ENCODE measurements around the gene CFAP251. TPM values are rescaled to one million over a fixed set of nuclear protein-coding genes. Genes with fewer than 3 reads are reported as not detected.
A peak's percentile ranks its signal among the peaks of the same experiment; 100 is the strongest.
"Not testable (repeated sequence)": the region's sequence is repeated elsewhere in the genome, so short reads cannot be mapped to it uniquely, and the experiment has no call there.

Gene CFAP251
- polyA plus RNA-seq, 5 donors: 3.8 to 12.5 (median 9.6) TPM

DNA sequence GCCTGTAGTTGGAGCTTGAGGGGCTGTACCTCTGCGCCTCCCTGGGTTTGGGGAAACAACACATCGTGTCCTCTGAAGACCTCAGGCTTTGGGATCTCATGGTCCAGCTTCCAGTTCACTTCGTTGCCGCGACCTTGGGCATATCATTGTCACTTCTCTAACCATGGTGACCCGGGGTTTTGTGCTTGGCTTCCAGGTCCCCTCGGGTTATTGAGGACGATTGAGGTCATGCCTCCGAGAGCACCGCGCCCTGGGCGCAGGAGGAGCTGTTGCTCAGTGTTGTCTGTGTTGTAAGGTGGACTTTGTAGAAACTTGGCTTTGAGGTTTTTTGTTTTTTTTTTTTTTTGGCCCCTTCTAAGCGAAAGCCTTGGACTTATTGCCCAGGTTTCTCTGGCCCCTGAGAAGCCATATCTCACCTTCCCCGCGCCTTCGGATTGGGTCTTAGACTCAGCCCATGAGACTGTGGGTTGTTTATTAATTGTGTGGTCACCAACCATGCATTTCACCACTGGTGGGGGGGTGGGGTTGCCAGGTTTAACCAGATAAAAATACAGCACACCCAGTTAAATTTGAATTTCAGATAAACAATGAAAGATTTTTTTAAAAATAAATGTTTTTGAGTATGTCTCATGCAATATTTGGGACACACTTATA is 105.9 kb downstream of the CFAP251 start:
- DNase-seq: no peak

DNA sequence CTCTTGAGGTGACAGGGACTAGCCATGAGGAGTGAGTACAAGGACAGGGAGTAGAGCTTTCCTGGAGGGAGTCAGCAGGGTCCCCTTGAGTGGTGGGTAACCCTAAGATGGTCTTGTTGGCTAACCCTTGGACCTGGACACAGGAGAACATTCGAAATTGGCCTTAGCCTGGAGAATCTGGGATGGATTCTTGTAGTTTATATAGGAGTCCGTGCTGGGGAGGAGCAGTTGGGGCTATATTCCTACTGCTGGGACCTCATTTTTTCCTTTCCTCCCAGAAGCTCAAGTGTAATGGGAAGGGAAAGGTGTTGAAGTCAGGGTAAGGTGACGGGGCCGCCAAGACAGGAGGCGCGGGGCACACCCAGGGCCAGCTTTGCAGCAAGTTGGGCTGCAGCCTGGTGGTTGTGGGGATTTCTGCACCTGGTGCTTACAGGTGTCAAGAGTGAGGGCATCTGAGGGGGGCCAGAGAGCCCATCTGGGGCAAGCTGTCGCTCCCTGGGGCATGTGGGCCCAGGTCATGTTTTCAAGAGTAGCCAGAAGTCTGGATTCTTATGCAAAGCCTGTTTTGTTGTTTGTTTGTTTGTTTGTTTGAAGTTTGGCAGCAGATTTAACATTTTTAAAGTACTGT is 108.4 kb downstream of the CFAP251 start:
- DNase-seq: no peak

DNA sequence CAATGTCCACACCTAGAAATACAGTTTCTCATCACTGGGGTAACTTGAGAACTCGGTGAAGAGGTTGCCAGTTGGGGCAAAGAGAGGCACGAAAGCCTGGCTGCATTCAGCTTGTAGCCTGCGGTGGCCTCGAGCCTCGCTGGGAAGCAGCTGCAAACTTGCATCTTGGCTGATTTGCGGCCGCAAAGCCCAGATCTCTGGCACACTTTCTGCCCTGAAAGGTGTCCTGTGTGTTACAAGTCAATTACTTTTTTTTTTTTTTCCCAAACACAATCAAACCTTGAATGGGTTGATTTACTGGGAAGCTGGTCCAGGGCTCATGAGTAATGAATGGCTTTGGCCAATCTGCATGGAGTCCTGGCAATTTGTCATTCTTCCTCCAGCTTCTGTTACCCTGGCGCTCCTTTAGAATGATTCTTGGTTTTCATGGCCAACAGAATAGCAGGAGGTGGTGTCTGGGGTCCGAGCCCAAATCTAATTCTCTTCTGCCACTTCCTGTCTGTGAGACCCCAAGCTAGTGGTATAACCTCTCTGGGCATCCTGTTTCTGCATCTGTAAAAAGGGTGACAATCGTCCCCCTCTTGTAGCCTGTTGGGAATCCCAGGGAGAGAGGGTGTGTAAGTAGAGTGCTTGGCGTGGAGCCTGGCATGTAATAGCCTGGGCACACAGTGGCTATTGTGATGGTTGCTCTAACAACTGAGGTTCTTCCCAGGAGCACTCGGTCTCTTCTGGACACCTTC is 109.9 kb downstream of the CFAP251 start:
- no peak for DNase-seq

DNA sequence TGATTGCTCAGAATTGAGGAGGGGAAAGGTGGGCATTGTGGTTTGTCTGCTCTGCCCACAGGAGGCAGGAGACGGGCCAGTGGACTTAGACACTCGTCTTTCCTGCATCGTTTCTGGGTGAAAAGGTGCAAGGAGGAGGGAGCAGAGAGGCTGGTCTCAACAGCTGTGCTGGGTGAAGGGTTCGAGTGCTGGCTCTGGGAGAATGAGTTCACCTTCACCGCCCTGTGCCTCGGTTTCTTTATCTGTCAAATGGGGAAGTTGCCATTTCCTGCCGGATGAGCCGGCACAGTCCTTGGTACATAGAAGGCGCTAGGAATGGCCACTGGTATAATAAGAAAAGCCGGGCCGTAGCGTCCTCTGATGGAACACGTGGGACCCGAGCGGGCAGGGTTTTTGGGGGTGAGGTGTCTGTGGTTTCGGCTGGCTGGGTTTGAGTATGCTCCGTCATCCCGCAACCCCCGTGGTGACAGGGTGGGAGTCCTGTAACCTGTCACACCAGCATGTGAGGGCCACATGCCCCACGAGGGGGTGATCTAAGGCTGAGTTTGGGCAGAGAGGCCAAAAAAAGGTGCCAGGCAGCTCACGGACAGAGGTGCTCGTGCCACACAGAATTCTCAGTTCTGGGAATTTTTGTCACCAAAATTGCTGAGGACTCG is 110.6 kb downstream of the CFAP251 start:
- no peak for DNase-seq

DNA sequence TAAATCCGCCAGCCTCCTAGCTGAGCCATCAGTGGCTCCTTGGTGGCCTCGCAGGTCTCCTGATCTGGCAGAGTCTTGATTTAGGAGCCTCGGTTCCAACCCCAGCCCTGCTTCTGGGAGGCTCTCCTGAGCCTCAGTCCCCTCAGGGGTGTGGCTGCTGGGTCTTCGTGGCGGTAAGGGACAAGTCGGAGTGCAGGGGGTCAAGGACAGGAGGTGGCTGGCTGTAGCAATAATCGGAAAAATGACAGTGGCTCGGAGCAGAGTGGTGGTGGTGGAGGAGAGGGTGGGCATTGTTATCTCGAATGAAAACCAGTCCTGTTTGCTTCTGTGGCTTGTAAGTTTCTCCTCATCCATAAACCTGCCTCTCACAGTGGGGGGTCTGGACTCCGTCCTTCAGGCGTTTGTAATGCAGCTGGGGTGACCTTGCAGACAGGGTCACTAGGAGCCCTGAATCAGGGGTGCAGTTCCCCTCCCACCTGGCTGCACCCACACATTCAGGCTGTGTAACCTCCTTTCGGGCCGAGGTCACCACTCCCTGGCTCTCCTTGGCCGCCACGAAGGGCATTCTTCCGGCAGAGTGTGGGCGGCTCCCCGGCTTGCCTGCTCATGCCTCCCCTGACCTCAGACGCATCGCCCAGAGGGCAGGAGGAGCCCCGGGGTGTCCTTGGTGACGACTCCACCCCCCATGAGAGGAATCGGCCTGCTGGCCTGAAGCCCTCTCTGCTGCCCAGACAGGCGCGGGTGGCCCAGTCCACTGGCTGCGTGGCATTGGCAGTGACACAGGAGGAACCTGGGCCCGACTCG is 111.4 kb downstream of the CFAP251 start:
- DNase-seq: no peak

DNA sequence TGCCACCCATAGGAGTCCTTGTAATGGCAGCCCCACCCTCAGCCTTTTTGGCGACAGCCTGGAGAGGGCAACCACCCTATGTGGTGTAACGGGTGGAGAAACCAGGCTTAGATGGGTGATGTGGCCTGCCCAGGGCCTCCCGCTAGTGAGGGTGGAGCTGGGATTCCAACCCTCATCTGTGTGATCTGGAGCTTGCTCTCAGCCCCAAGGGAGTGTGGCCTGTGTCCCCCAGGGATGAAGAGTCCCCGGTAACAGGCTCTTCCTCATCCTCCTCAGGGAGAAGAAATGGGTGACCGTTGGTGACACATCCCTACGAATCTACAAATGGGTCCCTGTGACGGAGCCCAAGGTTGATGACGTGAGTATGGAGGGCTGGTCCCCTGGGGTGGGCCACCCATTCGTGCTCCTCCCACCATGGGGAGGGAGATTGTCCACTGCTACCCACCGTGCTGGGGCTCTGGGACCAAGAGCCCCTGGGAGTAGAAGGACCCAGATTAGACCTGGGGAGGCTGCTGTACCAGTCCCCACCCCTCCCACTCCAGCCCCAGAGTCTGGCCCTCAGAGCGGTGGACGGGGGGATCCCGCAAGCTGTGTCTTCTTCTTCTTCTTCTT is 112.1 kb downstream of the CFAP251 start:
- DNase-seq: no peak

DNA sequence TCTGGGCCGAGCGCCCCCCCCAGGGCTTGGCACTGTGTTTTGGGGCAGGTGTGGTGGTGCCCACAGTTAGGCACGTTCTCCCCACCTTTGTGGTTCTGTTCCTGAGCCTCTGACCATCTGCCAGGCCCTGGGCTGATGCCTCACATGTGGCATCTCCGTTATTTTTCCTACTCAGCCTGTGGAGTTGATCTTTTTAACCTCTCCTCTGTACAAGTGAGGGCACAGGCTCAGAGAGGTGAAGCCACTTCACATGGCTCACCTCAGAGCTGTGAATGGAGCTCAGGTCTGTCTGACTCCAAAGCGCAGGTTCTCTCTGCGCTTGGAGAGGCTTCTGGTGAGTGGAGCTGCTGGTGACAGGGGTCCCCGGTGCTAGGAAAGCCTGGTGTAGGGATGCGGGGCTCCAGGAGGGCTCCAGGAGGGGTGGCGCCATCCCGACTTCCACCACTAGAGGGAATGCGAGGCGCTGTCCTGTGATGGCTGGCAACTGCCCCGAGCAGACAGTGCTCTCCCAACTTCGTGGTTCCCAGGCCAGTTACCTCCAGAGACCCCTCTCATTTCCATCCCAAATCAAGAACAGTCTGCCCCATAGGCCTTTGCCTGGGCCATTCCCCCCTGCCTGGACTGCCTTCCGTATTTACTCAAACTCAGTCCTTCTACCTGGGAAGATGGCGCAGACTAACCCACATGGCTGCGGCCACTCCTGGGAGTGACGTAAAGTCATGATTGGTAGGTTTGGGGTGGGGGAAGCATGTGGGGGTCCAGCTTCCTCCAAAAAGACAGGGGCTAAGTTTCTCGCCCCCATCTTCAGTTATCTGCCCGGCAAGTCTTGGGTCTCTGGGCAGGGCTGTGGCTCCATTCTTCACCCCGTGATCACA is 113.2 kb downstream of the CFAP251 start:
- no peak for DNase-seq

DNA sequence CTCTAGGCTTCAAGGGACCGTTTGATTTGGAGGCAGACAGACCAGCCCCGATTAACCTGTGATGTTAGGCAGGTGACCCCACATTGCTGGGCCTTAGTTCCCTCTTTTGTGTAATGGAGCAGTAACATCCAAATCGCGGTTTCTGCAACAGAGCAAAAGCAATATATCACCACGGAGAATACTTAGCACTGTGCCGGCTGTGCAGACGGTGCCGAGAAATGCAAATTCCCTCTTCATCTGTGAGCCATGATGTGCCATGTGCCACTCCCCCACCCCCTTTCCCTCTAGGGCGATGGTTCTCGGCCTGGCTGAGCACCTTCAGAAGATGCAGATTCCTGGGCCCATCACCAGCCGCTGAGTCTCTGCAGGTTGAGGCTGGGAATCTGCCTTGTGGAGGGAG is 114.2 kb downstream of the CFAP251 start:
- no peak for DNase-seq

DNA sequence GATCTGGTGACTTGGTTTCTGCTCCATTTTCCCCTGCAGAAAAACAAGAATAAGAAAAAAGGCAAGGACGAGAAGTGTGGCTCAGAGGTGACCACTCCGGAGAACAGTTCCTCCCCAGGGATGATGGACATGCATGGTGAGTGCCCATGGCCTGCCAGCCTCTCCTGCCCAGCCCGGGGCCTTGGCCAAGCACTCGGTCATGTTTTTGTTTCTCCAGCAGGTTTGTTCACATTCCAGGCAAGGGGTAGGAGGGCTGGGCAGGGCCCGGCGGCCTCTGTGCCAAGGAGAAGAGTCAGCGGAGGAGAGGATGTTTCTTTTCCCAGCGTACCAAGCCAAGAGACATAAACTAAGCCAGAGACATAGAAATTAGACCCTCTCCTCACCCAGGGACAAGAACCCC is 116.9 kb downstream of the CFAP251 start:
- peak; percentile 20 to 34 for DNase-seq

DNA sequence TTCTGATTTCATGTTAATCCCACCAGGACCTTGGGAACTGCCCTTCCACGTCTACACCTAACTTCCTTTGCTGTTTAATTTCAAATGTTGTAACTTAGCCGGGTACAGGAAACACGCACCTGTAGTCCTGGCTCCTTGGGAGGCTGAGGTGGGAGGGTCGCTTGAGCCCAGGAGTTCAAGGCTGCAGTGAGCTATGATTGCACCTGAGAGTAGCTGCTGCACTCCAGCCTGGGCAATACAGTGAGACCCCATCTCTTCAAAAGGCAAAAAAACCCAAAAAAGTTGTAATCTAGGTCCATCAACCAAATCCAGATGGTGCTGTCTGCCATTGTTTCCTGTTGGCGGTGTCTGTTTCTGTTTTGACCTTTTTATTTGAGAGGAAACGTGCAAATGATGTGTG is 117.8 kb downstream of the CFAP251 start:
- DNase-seq: no peak

DNA sequence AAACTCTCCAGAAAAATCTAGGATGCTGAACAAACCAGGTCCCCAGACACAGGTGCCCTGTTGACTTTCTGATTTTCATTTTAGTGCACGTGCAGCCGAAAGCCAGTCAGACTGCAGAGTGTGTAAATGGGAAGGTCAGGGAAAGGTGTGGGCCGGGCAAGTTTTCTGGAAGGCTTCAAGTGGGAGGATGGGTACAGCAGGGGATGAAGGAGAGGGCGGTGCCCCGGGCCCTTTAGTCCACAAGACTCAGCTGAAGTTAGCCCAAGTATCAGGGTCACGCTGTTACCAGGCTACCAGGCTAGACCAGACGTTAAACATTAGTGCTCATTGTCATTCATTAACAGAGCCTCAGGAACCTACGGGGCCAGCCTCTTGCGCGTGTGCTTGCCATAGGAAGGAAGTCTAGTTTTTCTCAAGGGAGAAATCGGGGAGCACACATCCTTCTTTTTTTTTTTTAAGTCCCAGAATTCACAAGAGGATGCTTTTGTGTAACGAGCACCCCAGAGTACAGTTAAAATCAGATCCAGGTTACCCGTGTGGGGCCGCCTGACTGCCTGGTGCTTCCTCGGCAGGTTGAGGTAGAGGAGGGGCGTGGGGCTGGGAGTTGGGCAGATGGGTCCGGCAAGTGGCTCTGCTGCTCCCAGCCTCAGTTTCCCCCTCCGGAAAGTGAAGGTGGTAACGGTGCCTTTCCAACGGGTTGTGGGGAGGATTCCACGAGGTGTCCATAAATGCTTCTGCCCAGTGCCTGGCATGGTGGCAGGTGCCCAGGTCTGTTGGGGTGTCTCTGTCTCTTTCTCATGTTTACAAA is 122.4 kb downstream of the CFAP251 start:
- peak in 1 of 2 donors; percentile 17 for DNase-seq

DNA sequence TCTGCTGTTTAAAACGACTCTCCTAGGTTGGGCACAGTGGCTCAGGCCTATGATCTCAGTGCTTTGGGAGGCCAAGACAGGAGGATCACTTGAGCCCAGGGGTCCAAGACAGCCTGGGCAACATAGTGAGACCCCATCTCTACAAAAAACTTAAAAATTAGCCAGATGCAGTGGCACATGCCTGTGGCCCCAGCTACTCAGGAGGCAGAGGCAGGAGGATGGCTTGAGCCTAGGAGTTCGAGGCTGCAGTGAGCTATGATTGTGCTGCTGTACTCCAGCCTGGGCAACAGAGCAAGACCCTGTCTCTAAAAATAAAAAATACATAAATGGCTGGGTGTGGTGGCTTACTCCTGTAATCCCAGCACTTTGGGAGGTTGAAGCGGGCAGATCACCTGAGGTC is 123.1 kb downstream of the CFAP251 start:
- DNase-seq: not testable (repeated sequence)

DNA sequence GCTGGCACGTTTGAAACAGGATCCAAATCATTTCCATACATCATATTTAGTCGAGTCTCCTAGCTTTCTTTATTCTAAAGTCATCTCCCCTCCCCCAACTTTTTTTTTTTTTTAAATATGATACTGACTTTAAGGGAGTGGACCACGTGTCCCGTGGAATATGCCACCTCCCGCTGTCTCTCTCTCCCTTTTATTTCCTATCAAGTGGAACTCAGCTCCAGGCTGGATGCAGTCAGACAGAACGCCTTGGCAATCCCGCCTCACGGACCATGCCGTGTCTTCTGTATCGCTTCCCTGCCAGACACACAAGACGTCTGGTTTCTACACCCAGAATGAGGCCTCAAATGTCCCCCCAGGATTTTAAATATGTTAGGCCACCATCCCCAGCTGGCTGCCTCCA is 124.5 kb downstream of the CFAP251 start:
- no peak for DNase-seq

DNA sequence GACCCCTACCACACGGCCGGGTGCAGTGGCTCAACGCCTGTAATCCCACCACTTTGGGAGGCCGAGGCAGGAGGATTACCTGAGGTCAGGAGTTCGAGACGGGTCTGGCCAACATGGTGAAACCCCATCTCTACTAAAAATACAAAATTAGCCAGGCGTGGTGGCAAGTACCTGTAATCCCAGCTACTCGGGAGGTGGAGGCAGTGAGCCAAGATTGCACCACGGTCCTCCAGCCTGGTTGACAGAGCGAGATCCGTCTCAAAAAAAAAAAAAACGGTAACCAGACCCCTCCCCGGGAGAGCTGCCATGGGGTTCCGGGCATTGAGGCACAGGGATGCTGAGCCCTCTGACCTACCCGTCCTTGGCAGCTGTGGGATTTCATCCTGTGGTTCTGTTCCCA is 125.1 kb downstream of the CFAP251 start:
- DNase-seq: no peak

DNA sequence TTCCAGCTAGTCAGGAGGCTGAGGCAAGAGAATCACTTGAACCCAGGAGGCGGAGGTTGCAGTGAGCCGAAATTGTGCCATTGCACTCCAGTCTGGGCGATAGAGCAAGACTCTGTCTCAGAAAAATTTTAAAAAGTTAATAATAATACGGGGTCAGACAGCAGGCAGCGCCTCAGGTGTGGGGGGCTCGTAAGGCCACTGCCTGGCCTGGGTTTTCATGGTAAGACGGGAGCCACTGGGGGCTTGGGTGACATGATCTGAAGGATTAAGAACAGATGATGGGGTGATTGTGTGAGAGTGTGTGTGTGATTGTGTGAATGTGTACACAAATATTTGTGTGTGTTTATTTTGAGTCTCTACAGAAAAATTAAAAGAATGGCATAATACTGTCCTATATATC is 126.9 kb downstream of the CFAP251 start:
- DNase-seq: no peak

DNA sequence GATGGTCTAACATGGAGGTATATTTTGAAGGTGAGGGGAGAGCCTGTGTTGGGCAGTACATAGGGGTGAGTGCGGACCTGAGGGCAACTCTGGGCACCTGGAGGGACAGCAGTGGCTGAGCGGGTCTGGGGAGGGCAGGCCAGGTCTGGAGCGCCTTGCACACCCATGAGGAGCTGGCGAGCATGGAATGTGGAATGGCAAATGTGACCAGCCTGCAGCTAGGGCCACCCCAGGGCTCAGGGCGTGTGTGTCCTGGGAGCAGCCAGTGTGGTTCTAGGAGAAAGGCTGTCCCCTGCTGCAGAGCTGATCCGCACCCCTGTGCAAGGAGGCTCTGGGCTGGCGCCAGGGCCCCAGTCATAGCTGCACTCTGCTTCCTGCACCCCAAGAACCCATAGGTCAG is 127.8 kb downstream of the CFAP251 start:
- DNase-seq: no peak

DNA sequence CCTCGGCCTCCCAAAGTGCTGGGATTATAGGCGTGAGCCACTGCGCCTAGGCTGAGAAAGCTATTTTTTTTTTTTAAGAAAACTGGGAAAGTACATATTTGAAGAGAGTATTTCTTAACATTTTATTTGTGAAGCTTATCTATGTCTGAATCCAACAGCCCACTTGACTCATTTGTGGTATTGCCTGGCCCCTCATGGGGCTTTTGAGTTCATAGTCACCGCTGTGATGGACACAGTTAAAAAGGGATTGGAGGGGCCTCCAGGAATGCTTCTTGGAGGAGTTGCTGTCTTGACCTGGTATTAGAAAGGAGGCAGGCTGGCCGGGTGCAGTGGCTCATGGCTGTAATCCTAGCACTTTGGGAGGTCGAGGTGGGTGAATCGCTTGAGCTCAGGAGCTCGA is 129.8 kb downstream of the CFAP251 start:
- DNase-seq: no peak

DNA sequence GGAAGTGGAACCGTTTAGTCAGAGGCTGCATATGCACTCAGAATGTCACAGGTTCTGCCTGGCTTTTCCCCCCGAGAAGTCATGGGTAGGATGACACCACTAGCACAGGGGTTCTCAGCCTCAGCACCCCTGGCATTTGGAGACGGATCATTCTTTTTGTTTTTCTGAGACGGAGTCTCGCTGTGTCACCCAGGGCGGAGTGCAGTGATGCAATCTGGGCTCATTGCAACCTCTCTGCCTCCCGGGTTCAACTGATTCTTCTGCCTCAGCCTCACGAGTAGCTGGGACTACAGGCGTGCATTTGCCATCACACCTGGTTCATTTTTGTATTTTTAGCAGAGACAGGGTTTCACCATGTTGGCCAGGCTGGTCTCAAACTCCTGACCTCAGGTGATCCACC is 131.4 kb downstream of the CFAP251 start:
- no peak for DNase-seq

DNA sequence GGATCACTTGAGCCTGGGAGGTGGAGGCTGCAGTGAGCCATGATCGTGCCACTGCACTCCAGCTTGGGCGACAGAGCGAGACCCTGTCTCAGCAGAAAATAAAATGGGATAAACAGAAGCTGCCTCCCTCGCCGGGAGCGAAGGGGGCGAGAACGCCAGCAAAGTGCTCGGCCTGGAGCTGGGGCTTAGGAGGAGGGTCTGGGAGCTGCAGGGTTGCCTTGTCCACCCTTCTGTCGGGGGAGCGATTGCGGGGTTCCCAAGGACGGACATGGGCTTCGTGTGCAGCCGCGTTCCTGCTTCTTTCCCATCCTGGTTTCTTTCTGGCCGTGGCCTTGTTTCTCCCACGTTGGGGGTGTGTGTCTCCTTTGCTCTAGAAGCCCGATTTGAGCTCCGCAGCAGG is 132.3 kb downstream of the CFAP251 start:
- DNase-seq: no peak

Data from right lung (tissue), 5 donors.